OCI-LY7 (cell line): ENCODE data around the gene CTDNEP1. TPM values are rescaled to one million over a fixed set of nuclear protein-coding genes. Genes with fewer than 3 reads are reported as not detected.
A peak's percentile ranks its signal among the peaks of the same experiment; 100 is the strongest.

Experiments used
- BruUV-seq: library from RNA; stranded (reverse); fragments of 400-500 nt; replicated peaks from 2 replicates; lab custom pipeline; 2021; lab: Mats Ljungman, UMichigan
- CTCF ChIA-PET: fragments of 300-600 bp; sonication (Branson Sonifier 250); formaldehyde crosslinking; loops from one replicate; lab custom pipeline; 2022; ENCODE audit warnings: antibody characterized with exemption; ENCODE audit not compliant: unreplicated experiment; lab: Charles Lee
- POLR2A ChIA-PET: fragments of 300-600 bp; sonication (Branson Sonifier 250); formaldehyde crosslinking; loops from one replicate; lab custom pipeline; 2022; ENCODE audit warnings: antibody characterized with exemption; lab: Charles Lee
- DNase-seq: peaks from one replicate; pipeline ENCODE4 v3.0.0-alpha.2; 2015; ENCODE audit warnings: low spot score
- H2AFZ ChIP-seq: fragments of 200-600 bp; sonication (generic), shearing (Covaris generic); 2 replicates; pipeline ENCODE4 v1.6.1; 2014; ENCODE audit warnings: mild to moderate bottlenecking, antibody characterized with exemption, low read length, moderate library complexity
- H3K27ac ChIP-seq: fragments of 200-600 bp; sonication (generic); 2 replicates; pipeline ENCODE4 v1.5.1; 2014; ENCODE audit warnings: mixed run types, low read depth, mild to moderate bottlenecking, moderate library complexity, low read length, inconsistent platforms; ENCODE audit not compliant: poor library complexity, severe bottlenecking
- H3K36me3 ChIP-seq: fragments of 200-600 bp; sonication (generic); 2 replicates; pipeline ENCODE4 v1.6.1; 2014; ENCODE audit warnings: mild to moderate bottlenecking, antibody characterized with exemption, low read length, moderate library complexity, mixed read lengths; ENCODE audit not compliant: insufficient read depth
- H3K4me1 ChIP-seq: fragments of 200-600 bp; sonication (generic); 2 replicates; pipeline ENCODE4 v1.5.1; 2014; ENCODE audit warnings: mild to moderate bottlenecking, low read length; ENCODE audit not compliant: insufficient read depth, poor library complexity, severe bottlenecking
- H3K4me2 ChIP-seq: fragments of 200-600 bp; sonication (generic); 2 replicates; pipeline ENCODE4 v1.6.1; 2014; ENCODE audit warnings: mild to moderate bottlenecking, low read length
- H3K4me3 ChIP-seq: fragments of 200-600 bp; sonication (generic); 2 replicates; pipeline ENCODE4 v1.5.1; 2014; ENCODE audit warnings: mild to moderate bottlenecking, low read depth, low read length; ENCODE audit not compliant: poor library complexity, severe bottlenecking
- H3K79me2 ChIP-seq: fragments of 200-600 bp; sonication (generic); 2 replicates; pipeline ENCODE4 v1.6.1; 2016; ENCODE audit warnings: low read depth, mild to moderate bottlenecking, low read length, moderate library complexity, mixed read lengths; ENCODE audit not compliant: insufficient read depth
- H3K9me2 ChIP-seq: fragments of 200-600 bp; sonication (generic); 2 replicates; pipeline ENCODE4 v1.6.1; 2016; ENCODE audit warnings: mild to moderate bottlenecking, low read length, mixed read lengths; ENCODE audit not compliant: insufficient read depth
- H3K9me3 ChIP-seq: fragments of 200-600 bp; sonication (generic); 2 replicates; pipeline ENCODE4 v1.6.1; 2014; ENCODE audit warnings: mild to moderate bottlenecking, mixed run types, low read length, mixed read lengths
- H4K20me1 ChIP-seq: fragments of 200-600 bp; sonication (generic); 2 replicates; pipeline ENCODE4 v1.6.1; 2014; ENCODE audit warnings: mild to moderate bottlenecking, antibody characterized with exemption, low read length, moderate library complexity, mixed read lengths; ENCODE audit not compliant: insufficient read depth
- EZH2phosphoT487 ChIP-seq: fragments of 200-600 bp; sonication (generic); IDR thresholded peaks from 2 replicates; pipeline ENCODE4 v1.6.1; 2018; ENCODE audit warnings: low read depth, borderline replicate concordance, mild to moderate bottlenecking, mixed run types, antibody characterized with exemption, low read length, moderate library complexity, mixed read lengths
- intact Hi-C: fragments of 100-400 bp; cut with micrococcal nuclease; formaldehyde crosslinking; loops from one replicate; pipeline ENCODE4 v1.10.0; 2022; ENCODE audit not compliant: unreplicated experiment
- total RNA-seq, 2 experiments: library from RNA; depleted of rRNA in 1 of 2; stranded (reverse); fragments of >200 nt in 1 of 2; shearing (Covaris generic) in 1 of 2; gene quantifications; 2 replicates each; pipeline ENCODE4 v1.2.3, GENCODE V29; 2014 to 2022
- TF ChIP-seq, protein P1 (sequence below): fragments of 200-600 bp; sonication (generic); conservative IDR thresholded peaks from 2 replicates; pipeline ENCODE4 v1.5.1; 2014; ENCODE audit warnings: mild to moderate bottlenecking, antibody characterized with exemption, low read length, moderate library complexity, mixed read lengths

The CTDNEP1 gene
- total RNA-seq, 2 experiments from 2014 or later = 52.1 to 173 TPM

DNA sequence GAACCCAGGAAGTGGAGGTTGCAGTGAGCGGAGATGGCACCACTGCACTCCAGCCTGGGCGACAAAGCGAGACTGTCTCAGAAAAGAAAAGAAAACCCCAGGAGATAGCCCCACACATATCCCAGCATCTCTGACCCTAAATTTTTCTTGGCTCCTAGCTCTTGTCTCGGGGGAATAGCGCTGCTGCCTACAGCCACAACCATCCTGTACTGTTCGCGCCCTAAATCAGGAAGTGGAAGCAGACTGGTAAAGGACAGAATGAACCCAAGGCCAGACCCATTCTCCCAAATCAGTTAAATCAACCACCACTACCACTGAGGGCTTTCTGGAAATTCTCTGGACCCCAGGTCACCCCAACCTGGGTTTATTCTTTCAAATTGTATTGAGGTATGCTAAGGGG is 1.7 kb downstream of the CTDNEP1 start:
- POLR2A ChIA-PET = no interaction called here
- peak; percentile 52 for DNase-seq

DNA sequence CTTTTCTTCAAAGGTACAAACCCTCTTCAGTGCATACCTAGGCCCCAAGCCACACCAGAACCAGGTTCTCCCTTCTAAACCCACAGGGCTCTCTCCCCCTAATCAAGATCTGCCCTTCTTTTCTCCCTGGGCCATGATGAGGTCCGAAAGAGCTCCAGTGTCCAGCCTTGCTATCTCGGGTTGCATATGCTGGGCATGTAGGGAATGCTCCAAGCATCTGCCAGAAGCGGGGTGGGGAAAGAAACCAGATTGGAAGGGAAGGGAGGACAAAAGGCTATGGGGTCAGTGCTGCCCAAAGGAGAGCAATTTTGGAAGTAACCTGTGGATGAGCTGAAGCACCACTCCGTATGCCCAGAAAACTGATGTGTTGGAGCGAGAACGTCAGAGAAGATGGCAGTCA is 2.3 kb downstream of the CTDNEP1 start:
- Histone ChIP-seq H2AFZ (no peak overlapping the region), H3K27ac (no peak overlapping the region), H3K4me1 (peaks cover 26% of the 10 kb centered on the region), H3K4me3 (peak overlapping the region; percentile 83), H3K9me2 (no peaks in the 10 kb centered on the region), H3K36me3 (peaks cover 49% of the 10 kb centered on the region), H3K9me3 (no peaks in the 10 kb centered on the region), H3K79me2 (peaks cover 71% of the 10 kb centered on the region), H4K20me1 (peaks cover 18% of the 10 kb centered on the region), H3K4me2 (peak overlapping the region; percentile 100)
- BruUV-seq = no TSS peak
- POLR2A ChIA-PET = interaction anchor here (0.7 kb wide), 1 partner anchor 9 kb away, joined by 3 read pairs; no protein-coding TSS in a partner anchor
- CTCF ChIA-PET = no interaction called here
- no peak for DNase-seq
- TF ChIP-seq EZH2phosphoT487 = no peak
- TF ChIP-seq, protein P1, sequence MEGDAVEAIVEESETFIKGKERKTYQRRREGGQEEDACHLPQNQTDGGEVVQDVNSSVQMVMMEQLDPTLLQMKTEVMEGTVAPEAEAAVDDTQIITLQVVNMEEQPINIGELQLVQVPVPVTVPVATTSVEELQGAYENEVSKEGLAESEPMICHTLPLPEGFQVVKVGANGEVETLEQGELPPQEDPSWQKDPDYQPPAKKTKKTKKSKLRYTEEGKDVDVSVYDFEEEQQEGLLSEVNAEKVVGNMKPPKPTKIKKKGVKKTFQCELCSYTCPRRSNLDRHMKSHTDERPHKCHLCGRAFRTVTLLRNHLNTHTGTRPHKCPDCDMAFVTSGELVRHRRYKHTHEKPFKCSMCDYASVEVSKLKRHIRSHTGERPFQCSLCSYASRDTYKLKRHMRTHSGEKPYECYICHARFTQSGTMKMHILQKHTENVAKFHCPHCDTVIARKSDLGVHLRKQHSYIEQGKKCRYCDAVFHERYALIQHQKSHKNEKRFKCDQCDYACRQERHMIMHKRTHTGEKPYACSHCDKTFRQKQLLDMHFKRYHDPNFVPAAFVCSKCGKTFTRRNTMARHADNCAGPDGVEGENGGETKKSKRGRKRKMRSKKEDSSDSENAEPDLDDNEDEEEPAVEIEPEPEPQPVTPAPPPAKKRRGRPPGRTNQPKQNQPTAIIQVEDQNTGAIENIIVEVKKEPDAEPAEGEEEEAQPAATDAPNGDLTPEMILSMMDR = no peak
- intact Hi-C loops = no loop called here

More for the DNA sequence above, 1.7 kb downstream of the CTDNEP1 start:
- H3K36me3 ChIP-seq = peaks cover 49% of the 10 kb centered on the region
- H3K4me2 ChIP-seq = peak overlapping the region; percentile 100
- H3K4me1 ChIP-seq = peaks cover 26% of the 10 kb centered on the region
- H4K20me1 ChIP-seq = peaks cover 18% of the 10 kb centered on the region
- no peak for TF ChIP-seq EZH2phosphoT487
- TF ChIP-seq, protein P1 = no peak
- no TSS peak for BruUV-seq
- H3K9me2 ChIP-seq = no peaks in the 10 kb centered on the region
- CTCF ChIA-PET = no interaction called here
- peak overlapping the region; percentile 71 for H3K27ac ChIP-seq
- peaks cover 71% of the 10 kb centered on the region for H3K79me2 ChIP-seq
- no peaks in the 10 kb centered on the region for H3K9me3 ChIP-seq
- intact Hi-C loops = loop anchor here (5.0 kb wide), 2 partner anchors 232 to 587 kb away; partner anchors contain the start of genes POLR2A and SLC35G6
- H2AFZ ChIP-seq = no peak overlapping the region
- peak overlapping the region; percentile 83 for H3K4me3 ChIP-seq

DNA sequence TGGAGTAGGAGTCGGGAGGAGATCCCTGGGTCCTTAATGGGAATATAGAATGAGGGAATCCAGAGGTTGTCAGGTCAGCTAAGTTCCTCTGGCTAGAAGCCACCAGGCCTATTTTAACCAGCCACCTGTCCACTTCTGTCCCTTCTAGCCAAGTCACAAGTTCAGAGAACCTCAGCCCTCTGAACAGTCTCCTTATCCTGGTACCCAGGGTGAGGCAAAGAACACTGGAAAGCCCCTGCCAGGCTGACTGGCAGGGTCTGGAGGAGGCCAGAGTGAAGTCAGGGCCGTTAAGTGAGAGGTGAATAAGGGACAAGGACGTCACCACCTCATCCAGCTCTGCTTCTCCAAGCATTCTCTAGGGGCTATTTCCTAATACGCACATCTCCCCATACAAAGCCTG is 2.7 kb downstream of the CTDNEP1 start:
- CTCF ChIA-PET = no interaction called here
- peak overlapping the region; percentile 83 for H3K4me3 ChIP-seq

More for the DNA sequence above, 2.7 kb downstream of the CTDNEP1 start:
- Histone ChIP-seq H3K9me3 (no peaks in the 10 kb centered on the region), H4K20me1 (peaks cover 18% of the 10 kb centered on the region), H2AFZ (no peak overlapping the region), H3K79me2 (peaks cover 67% of the 10 kb centered on the region), H3K36me3 (peaks cover 50% of the 10 kb centered on the region), H3K27ac (no peak overlapping the region), H3K4me2 (peak overlapping the region; percentile 100), H3K4me1 (peaks cover 26% of the 10 kb centered on the region), H3K9me2 (no peaks in the 10 kb centered on the region)
- POLR2A ChIA-PET = interaction anchor here (0.7 kb wide), 1 partner anchor 9 kb away, joined by 3 read pairs; no protein-coding TSS in a partner anchor
- intact Hi-C loops = no loop called here
- no peak for DNase-seq
- no peak for TF ChIP-seq EZH2phosphoT487
- TF ChIP-seq, protein P1 = no peak
- no TSS peak for BruUV-seq
